GM23338 (cell line): ENCODE measurements around the gene GCK. TPM values are rescaled to one million over a fixed set of nuclear protein-coding genes. Genes with fewer than 3 reads are reported as not detected.
A peak's percentile ranks its signal among the peaks of the same experiment; 100 is the strongest.

Experiments used
- ATAC-seq: fragments of 200-7000 bp; cut with Tn5 transposase; 3 replicates; pipeline ENCODE4 v1.9.1; 2020
- DNase-seq: peaks from one replicate; pipeline ENCODE4 v3.0.0-alpha.2; 2015; ENCODE audit warnings: low spot score
- H2AFZ ChIP-seq: fragments of 200-600 bp; sonication (generic); 2 replicates; pipeline ENCODE4 v1.8.0; 2016; ENCODE audit warnings: antibody characterized with exemption, mild to moderate bottlenecking, moderate library complexity
- H3F3A ChIP-seq: fragments of 200-600 bp; sonication (generic); replicated peaks from 2 replicates; pipeline ENCODE4 v1.8.0; 2017; ENCODE audit warnings: antibody characterized with exemption, mixed run types, low read depth
- H3K27ac ChIP-seq: fragments of 200-600 bp; sonication (generic); 2 replicates; pipeline ENCODE4 v1.6.1; 2016; ENCODE audit warnings: low read depth
- H3K27me3 ChIP-seq: fragments of 200-600 bp; sonication (generic); 2 replicates; pipeline ENCODE4 v1.8.0; 2016; ENCODE audit warnings: mild to moderate bottlenecking, mixed run types, moderate library complexity; ENCODE audit not compliant: insufficient read depth
- H3K36me3 ChIP-seq: fragments of 200-600 bp; sonication (generic); 2 replicates; pipeline ENCODE4 v1.8.0; 2016; ENCODE audit warnings: mild to moderate bottlenecking; ENCODE audit not compliant: insufficient read depth
- H3K4me1 ChIP-seq: fragments of 200-600 bp; sonication (generic); 2 replicates; pipeline ENCODE4 v1.8.0; 2016; ENCODE audit warnings: mild to moderate bottlenecking, moderate library complexity; ENCODE audit not compliant: insufficient read depth
- H3K4me2 ChIP-seq: fragments of 200-600 bp; sonication (generic); 2 replicates; pipeline ENCODE4 v1.7.1; 2017; ENCODE audit warnings: mixed run types
- H3K4me3 ChIP-seq: fragments of 200-600 bp; sonication (generic); 2 replicates; pipeline ENCODE4 v1.6.1; 2016; ENCODE audit warnings: mixed run types
- H3K79me2 ChIP-seq: fragments of 200-600 bp; sonication (generic); replicated peaks from 2 replicates; pipeline ENCODE4 v1.8.0; 2017; ENCODE audit warnings: mild to moderate bottlenecking; ENCODE audit not compliant: insufficient read depth
- H3K9me2 ChIP-seq: fragments of 200-600 bp; sonication (generic); 2 replicates; pipeline ENCODE4 v1.8.0; 2017; ENCODE audit not compliant: insufficient read depth
- H4K20me1 ChIP-seq: fragments of 200-600 bp; sonication (generic); replicated peaks from 2 replicates; pipeline ENCODE4 v1.8.0; 2017; ENCODE audit warnings: mild to moderate bottlenecking; ENCODE audit not compliant: insufficient read depth
- H3K27ac Mint-ChIP-seq: 2 replicates; pipeline ENCODE4 v1.8.0; 2020; ENCODE audit warnings: inconsistent platforms, mild to moderate bottlenecking, moderate library complexity, mixed read lengths
- H3K27me3 Mint-ChIP-seq: 3 replicates; pipeline ENCODE4 v1.8.0; 2022; ENCODE audit warnings: low read depth, mild to moderate bottlenecking, moderate library complexity, mixed read lengths, inconsistent platforms; ENCODE audit not compliant: insufficient read depth, poor library complexity
- H3K36me3 Mint-ChIP-seq: 3 replicates; pipeline ENCODE4 v1.8.0; 2021; ENCODE audit warnings: low read depth, mild to moderate bottlenecking, inconsistent platforms, moderate library complexity, mixed read lengths
- H3K4me1 Mint-ChIP-seq: 3 replicates; pipeline ENCODE4 v1.8.0; 2020; ENCODE audit warnings: mild to moderate bottlenecking, inconsistent platforms, mixed read lengths
- H3K4me3 Mint-ChIP-seq: 3 replicates; pipeline ENCODE4 v1.8.0; 2021; ENCODE audit warnings: moderate library complexity, mild to moderate bottlenecking, inconsistent platforms, mixed read lengths
- H3K9me3 Mint-ChIP-seq: 3 replicates; pipeline ENCODE4 v1.8.0; 2020; ENCODE audit warnings: moderate library complexity, mild to moderate bottlenecking, inconsistent platforms, mixed read lengths
- CREB1 ChIP-seq: fragments of 250-450 bp; sonication (Bioruptor Pico); IDR thresholded peaks from 2 replicates; pipeline ENCODE4 v1.5.0; 2020; ENCODE audit warnings: low read depth, mild to moderate bottlenecking, moderate library complexity
- CTCF ChIP-seq, 2 experiments: fragments of 200-600 bp in 1 of 2; sonication (generic) in 1 of 2; conservative IDR thresholded peaks; 2 replicates each; pipeline versions ENCODE4 v1.5.1 to v1.6.1; 2016 to 2017; ENCODE audit warnings: antibody characterized with exemption in 2 of 2, low read depth in 2 of 2, mild to moderate bottlenecking in 2 of 2, moderate library complexity in 1 of 2
- ETS1 ChIP-seq: IDR thresholded peaks from 2 replicates; pipeline ENCODE4 v1.6.1; 2016; ENCODE audit warnings: antibody characterized with exemption
- EZH2 ChIP-seq: fragments of 200-600 bp; sonication (generic); IDR thresholded peaks from one replicate; pipeline ENCODE4 v1.8.0; 2017; ENCODE audit warnings: antibody characterized with exemption, mild to moderate bottlenecking, low read depth; ENCODE audit not compliant: unreplicated experiment
- NANOG ChIP-seq: IDR thresholded peaks from 2 replicates; pipeline ENCODE4 v1.6.1; 2016; ENCODE audit warnings: antibody characterized with exemption, borderline replicate concordance
- POLR2AphosphoS5 ChIP-seq: IDR thresholded peaks from 2 replicates; pipeline ENCODE4 v1.6.1; 2016; ENCODE audit warnings: antibody characterized with exemption, low read depth
- REST ChIP-seq: IDR thresholded peaks from one replicate; pipeline ENCODE4 v1.6.1; 2018; ENCODE audit warnings: antibody characterized with exemption; ENCODE audit not compliant: unreplicated experiment
- STAT1 ChIP-seq: IDR thresholded peaks from one replicate; pipeline ENCODE4 v1.6.1; 2016; ENCODE audit warnings: antibody characterized with exemption; ENCODE audit not compliant: unreplicated experiment
- ZNF114 ChIP-seq: fragments of 250-450 bp; sonication (Bioruptor Pico); IDR thresholded peaks from 2 replicates; pipeline ENCODE4 v1.5.0; 2020; ENCODE audit warnings: mild to moderate bottlenecking, moderate library complexity
- ZNF331 ChIP-seq: fragments of 250-450 bp; sonication (Bioruptor Pico); IDR thresholded peaks from 2 replicates; pipeline ENCODE4 v1.5.0; 2020; ENCODE audit warnings: low read depth, mild to moderate bottlenecking, moderate library complexity
- polyA plus RNA-seq: library from polyadenylated mRNA; unstranded; fragments of >200 nt; fragmentation: Nextera tagmentation; extraction: Ambion mirVana; gene quantifications from 2 replicates; pipeline ENCODE4 v1.2.1, GENCODE V29; 2016
- total RNA-seq: library from RNA; depleted of rRNA; stranded (reverse); fragments of >200 nt; shearing (Covaris generic); gene quantifications from 2 replicates; pipeline ENCODE4 v1.2.3, GENCODE V29; 2014

GCK gene
- total and polyA plus RNA-seq, 2 experiments from 2014 or later: 6.1 to 7.3 TPM

GRCh38 chr7:44167920-44168319 lies 21.3 kb downstream of the GCK start (continued):
- no peak for TF ChIP-seq CTCF (conservative IDR thresholded peaks at IDR 0.05; ENCODE audit: low read depth in 2 of 2)

GRCh38 chr7:44163591-44163990 lies 25.6 kb downstream of the GCK start:
- peaks cover 6% of the 10 kb centered on the region; the same call in 2 of the 3 replicates for H3K9me3 Mint-ChIP-seq
- Histone ChIP-seq H3K4me3 (no peak overlapping the region), H3K9me2 (no peaks in the 10 kb centered on the region; the same call in 1 of the 2 replicates), H3K27ac (no peak overlapping the region), H3K27me3 (no peaks in the 10 kb centered on the region), H2AFZ (peak overlapping the region; percentile 67), H3K4me1 (no peaks in the 10 kb centered on the region), H3K36me3 (no peaks in the 10 kb centered on the region), H4K20me1 (no peaks in the 10 kb centered on the region), H3K4me2 (no peak overlapping the region), H3K79me2 (no peaks in the 10 kb centered on the region), H3F3A (no peaks in the 10 kb centered on the region)
- no peak overlapping the region for H3K4me3 Mint-ChIP-seq
- ATAC-seq: peak; percentile 54
- H3K4me1 Mint-ChIP-seq: peaks cover 10% of the 10 kb centered on the region
- H3K36me3 Mint-ChIP-seq: no peaks in the 10 kb centered on the region
- DNase-seq: no peak
- H3K27me3 Mint-ChIP-seq: peaks cover 4% of the 10 kb centered on the region
- H3K27ac Mint-ChIP-seq: no peak overlapping the region
- no peak for TF ChIP-seq CTCF (conservative IDR thresholded peaks at IDR 0.05; ENCODE audit: low read depth in 2 of 2)
- TF ChIP-seq POLR2AphosphoS5: no peak
- no peak for TF ChIP-seq REST
- TF ChIP-seq ZNF331 (CRISPR knock-in tag): no peak
- TF ChIP-seq EZH2: no peak
- no peak for TF ChIP-seq NANOG
- no peak for TF ChIP-seq ETS1
- no peak for TF ChIP-seq STAT1
- no peak for TF ChIP-seq ZNF114 (CRISPR knock-in tag)
- TF ChIP-seq CREB1 (CRISPR knock-in tag): no peak
